C4-2B (cell line): ENCODE results near the gene CACNG7.

Experiments
- CTCF ChIP-seq: fragments of 450-650 bp; conservative IDR thresholded peaks from 2 replicates; pipeline ENCODE4 v1.5.1; 2017; ENCODE audit warnings: mild to moderate bottlenecking
- ZFX ChIP-seq: fragments of 450-650 bp; IDR thresholded peaks from 2 replicates; pipeline ENCODE4 v1.6.1; 2017

- TF ChIP-seq CTCF: no peak
- TF ChIP-seq ZFX: no peak
Measured at GRCh38 chr19:53866865-53867224, 42.2 kb upstream of the CACNG7 start.
